Measurements from ENCODE around the gene EDEM1. TPM values are rescaled to one million over a fixed set of nuclear protein-coding genes. Genes with fewer than 3 reads are reported as not detected.

EDEM1 gene
- total RNA-seq, 4 donors from 2014 or later, result 25.1 to 48.4 (median 37.7) TPM

DNA sequence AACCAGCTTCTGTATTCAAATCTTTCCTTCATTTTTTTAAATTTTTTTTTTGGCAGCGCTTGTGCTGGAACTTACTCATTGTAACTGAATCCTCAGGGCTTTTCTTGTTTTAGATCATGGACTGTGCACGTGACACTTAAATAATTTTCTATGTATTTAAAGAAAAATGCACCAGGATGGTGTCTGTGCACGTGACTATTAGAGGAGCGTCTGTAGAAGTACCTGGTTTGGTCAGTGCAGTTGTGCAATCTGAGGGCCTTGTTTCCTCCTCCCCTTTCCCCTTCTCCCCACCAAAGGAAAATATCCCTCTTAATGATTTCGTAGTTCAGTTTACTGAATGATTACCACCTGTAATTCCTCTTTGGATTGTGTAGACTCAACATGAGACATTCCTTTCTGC, 31.3 kb downstream of the EDEM1 start:
- no peak for TF ChIP-seq CTCF (IDR thresholded peaks at IDR 0.05; ENCODE audit: low read depth)

DNA sequence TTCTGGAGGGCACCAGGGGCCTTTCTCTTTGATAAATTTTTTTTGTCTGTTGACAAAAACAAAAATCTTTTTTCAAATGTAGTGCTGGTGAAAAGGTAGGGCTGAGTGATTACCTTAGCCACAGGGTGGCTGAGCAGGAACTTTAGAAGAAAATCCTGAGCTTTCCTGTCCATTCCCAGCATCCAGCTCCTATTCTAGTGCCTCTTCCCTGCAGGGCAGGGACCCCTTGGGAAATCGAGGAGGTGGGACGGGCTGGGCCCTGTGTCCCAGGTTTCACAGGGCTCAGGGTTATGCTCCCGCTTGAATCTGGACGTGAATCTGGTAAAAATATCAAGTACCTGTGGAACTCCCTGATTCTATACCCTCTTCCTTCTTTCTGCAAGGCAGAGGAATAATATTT, 31.7 kb downstream of the EDEM1 start:
- no peak for TF ChIP-seq CTCF (IDR thresholded peaks at IDR 0.05; ENCODE audit: low read depth)

DNA sequence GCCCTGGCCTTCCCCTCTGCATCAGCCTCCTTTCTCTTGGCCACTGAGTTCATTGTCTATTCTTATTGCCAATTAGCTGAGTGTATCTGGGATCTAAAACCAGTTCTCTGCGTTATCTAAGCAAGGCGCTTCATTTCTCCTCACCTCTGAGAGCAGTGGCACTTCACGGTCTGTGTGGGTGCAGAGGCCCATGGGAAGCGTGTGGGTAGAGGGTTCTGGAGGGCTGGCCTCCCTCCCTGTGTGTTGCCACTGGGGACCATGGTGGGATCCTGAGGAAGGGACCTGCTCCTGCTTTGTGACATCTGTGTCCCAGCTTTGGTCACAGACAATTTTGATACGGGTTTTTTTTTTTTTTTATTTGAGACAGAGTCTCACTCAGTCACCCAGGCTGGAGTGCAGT, 32.7 kb downstream of the EDEM1 start:
- no peak for TF ChIP-seq CTCF (IDR thresholded peaks at IDR 0.05; ENCODE audit: low read depth)

GRCh38 chr3:5220667-5221431, 33.3 kb downstream of the EDEM1 start:
- no peak for TF ChIP-seq CTCF (IDR thresholded peaks at IDR 0.05; ENCODE audit: low read depth)

DNA sequence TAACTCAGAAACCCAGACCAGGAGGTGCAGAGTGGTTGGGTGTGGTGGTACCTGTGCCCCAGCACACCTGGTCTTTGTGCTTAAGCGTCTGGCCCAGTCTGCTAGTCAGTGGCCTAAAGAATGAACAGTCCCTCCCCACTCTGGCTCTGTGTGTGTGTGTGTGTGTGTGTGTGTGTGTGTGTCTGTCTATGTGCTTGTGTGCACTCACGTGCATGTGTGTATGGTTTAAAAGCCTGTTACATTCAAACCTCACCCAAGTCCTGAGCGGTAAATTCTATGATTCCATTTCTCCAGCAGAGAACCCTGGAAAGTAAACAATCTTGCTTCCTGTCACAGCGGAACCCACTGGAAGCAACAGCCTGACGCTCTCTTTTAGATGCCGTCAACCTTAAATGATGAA, 34.2 kb downstream of the EDEM1 start:
- no peak for TF ChIP-seq CTCF (IDR thresholded peaks at IDR 0.05; ENCODE audit: low read depth)

DNA sequence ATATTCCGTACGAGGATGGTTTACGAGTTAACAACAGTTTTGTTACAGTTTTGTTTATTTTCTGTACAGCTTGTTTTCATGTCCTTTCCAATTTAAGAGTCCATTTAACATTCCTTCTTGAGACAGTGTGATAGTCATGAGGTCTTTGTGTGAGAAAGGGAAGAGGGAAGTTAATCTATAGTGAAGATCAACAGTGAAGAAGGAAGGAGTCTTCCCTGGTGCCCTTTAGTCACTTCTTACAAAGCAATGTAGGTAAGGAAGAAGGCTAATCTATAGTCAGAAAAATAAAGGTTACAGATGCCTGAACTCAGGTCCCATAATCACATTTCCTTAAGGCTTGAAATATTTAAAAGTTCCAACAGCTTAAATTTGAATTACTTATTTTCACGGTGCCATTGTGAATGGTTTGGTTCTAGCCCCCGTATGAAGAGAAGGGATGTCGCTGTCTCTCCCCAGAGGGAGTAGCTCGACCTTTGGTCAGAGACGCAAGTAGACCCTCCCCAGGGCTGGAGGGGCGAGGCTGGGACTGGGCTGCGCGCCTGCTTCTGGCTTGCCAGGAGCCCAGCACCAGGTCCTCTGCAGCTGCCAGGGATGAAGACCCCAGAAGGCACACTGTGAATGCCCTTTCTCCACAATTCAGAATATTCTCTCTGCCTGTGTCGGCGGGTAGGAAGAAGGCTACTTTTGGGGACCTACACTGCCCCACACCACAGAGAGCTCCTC, 34.9 kb downstream of the EDEM1 start:
- TF ChIP-seq CTCF (IDR thresholded peaks at IDR 0.05; ENCODE audit: low read depth), result no peak

- no peak for TF ChIP-seq CTCF (IDR thresholded peaks at IDR 0.05; ENCODE audit: low read depth)
Measured at GRCh38 chr3:5226783-5227182, 39.3 kb downstream of the EDEM1 start.

All from subcutaneous adipose tissue (tissue), 4 donors.